Fibroblast of lung (primary cell): Measurements from ENCODE around the gene TECR.

Experiments
- CTCF ChIP-seq, 2 donors: IDR thresholded peaks in 1 of 2; conservative IDR thresholded peaks in 1 of 2; 1 replicate in 1 of 2; 2 replicates in 1 of 2; pipeline ENCODE4 v1.5.1; 2011 to 2012; ENCODE audit warnings: low read length in 2 of 2, control low read depth in 1 of 2, inconsistent platforms in 1 of 2, low read depth in 1 of 2, mild to moderate bottlenecking in 1 of 2
- EZH2 ChIP-seq: IDR thresholded peaks from 2 replicates; pipeline ENCODE4 v1.5.1; 2012; ENCODE audit warnings: low read length, control low read depth, mild to moderate bottlenecking; ENCODE audit errors: missing control alignments

DNA sequence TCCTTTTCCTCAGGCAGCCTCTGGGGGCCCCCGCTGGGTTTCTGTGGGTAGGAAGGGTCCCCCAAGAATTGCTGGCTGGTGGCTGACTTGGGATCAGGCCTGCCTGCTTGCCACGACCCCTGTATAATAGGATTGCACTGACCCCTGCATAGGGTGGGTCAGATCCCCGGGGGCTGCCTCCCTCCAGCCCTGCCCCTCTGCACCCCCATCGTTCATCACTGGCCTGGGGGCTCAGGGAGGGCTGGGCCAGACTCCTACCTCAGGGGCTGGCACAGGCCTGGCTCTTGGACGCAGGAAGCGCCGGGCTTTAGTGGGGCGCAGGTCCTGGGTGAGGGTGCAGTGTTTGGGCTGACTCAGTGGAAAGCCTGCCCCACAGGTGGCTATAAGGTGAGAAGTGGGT is 31.9 kb downstream of the TECR start:
- TF ChIP-seq CTCF (conservative IDR thresholded peaks at IDR 0.05 in 1 of 2, IDR thresholded peaks at IDR 0.05 in 1 of 2; ENCODE audit: low read depth in 1 of 2, low read length in 2 of 2) (no peak), EZH2 (no peak)
